Neural cell (in vitro differentiated cells): Measurements from ENCODE around the gene ADAT1. TPM values are rescaled to one million over a fixed set of nuclear protein-coding genes. Genes with fewer than 3 reads are reported as not detected.

Experiments used
- H2AFZ ChIP-seq: fragments of 200-600, 300-800 bp; sonication (generic), shearing (Covaris generic); 2 replicates; pipeline ENCODE4 v1.6.0; 2014; ENCODE audit warnings: low read depth, mild to moderate bottlenecking, antibody characterized with exemption, low read length, moderate library complexity
- H3F3A ChIP-seq: fragments of 200-600 bp; shearing (Covaris generic); 2 replicates; pipeline ENCODE4 v1.6.1; 2016; ENCODE audit warnings: mild to moderate bottlenecking, moderate library complexity, mixed read lengths, antibody characterized with exemption, low read length; ENCODE audit not compliant: insufficient read depth, poor library complexity, severe bottlenecking
- H3K27ac ChIP-seq: fragments of 200-600, 300-800 bp; sonication (generic), shearing (Covaris generic); 2 replicates; pipeline ENCODE4 v1.5.1; 2014; ENCODE audit warnings: mild to moderate bottlenecking, low read length, moderate library complexity
- H3K27me3 ChIP-seq: fragments of 300-800, 200-600 bp; sonication (generic), shearing (Covaris generic); 2 replicates; pipeline ENCODE4 v1.6.0; 2014; ENCODE audit warnings: mild to moderate bottlenecking, low read depth, low read length, moderate library complexity; ENCODE audit not compliant: insufficient read depth
- H3K36me3 ChIP-seq: fragments of 300-800, 200-600 bp; sonication (generic), shearing (Covaris generic); 2 replicates; pipeline ENCODE4 v1.5.1; 2014; ENCODE audit warnings: mild to moderate bottlenecking, antibody characterized with exemption, low read length, moderate library complexity; ENCODE audit not compliant: insufficient read depth
- H3K4me2 ChIP-seq: fragments of 300-800, 200-600 bp; sonication (generic), shearing (Covaris generic); 2 replicates; pipeline ENCODE4 v1.6.0; 2014; ENCODE audit warnings: mild to moderate bottlenecking, low read length
- H3K4me3 ChIP-seq: fragments of 300-800, 200-600 bp; sonication (generic), shearing (Covaris generic); 2 replicates; pipeline ENCODE4 v1.5.1; 2014; ENCODE audit warnings: mild to moderate bottlenecking, low read length, moderate library complexity
- H3K79me2 ChIP-seq: fragments of 200-600 bp; shearing (Covaris generic); replicated peaks from 2 replicates; pipeline ENCODE4 v1.6.0; 2014; ENCODE audit warnings: mild to moderate bottlenecking, low read length, moderate library complexity; ENCODE audit not compliant: insufficient read depth
- H3K9ac ChIP-seq: fragments of 300-800, 200-600 bp; sonication (generic), shearing (Covaris generic); 2 replicates; pipeline ENCODE4 v1.6.1; 2016; ENCODE audit warnings: mild to moderate bottlenecking, low read length, mixed read lengths
- H3K9me2 ChIP-seq: fragments of 200-600 bp; shearing (Covaris generic); 2 replicates; pipeline ENCODE4 v1.6.1; 2016; ENCODE audit warnings: mild to moderate bottlenecking, low read length, mixed read lengths; ENCODE audit not compliant: insufficient read depth
- H3K9me3 ChIP-seq: fragments of 200-600, 300-800 bp; sonication (generic), shearing (Covaris generic); 2 replicates; pipeline ENCODE4 v1.6.1; 2016; ENCODE audit warnings: mild to moderate bottlenecking, mixed run types, low read length, moderate library complexity, mixed read lengths
- H4K20me1 ChIP-seq: fragments of 200-600 bp; shearing (Covaris generic); 2 replicates; pipeline ENCODE4 v1.6.1; 2016; ENCODE audit warnings: mild to moderate bottlenecking, mixed run types; ENCODE audit not compliant: insufficient read depth
- CTCF ChIP-seq: fragments of 450-650 bp; IDR thresholded peaks from 2 replicates; pipeline ENCODE4 v1.5.1; 2014; ENCODE audit warnings: antibody characterized with exemption, mild to moderate bottlenecking, moderate library complexity; ENCODE audit not compliant: poor library complexity, severe bottlenecking
- EP300 ChIP-seq: fragments of 450-650 bp; conservative IDR thresholded peaks from 2 replicates; pipeline ENCODE4 v1.6.1; 2014; ENCODE audit warnings: antibody characterized with exemption, mild to moderate bottlenecking, moderate library complexity; ENCODE audit not compliant: poor library complexity, severe bottlenecking
- EZH2 ChIP-seq: fragments of 200-600, 300-800 bp; shearing (Covaris generic), sonication (generic); IDR thresholded peaks from 2 replicates; pipeline ENCODE4 v1.6.1; 2014; ENCODE audit warnings: antibody characterized with exemption, low read length, borderline replicate concordance, mild to moderate bottlenecking; ENCODE audit not compliant: insufficient read depth, poor library complexity, severe bottlenecking
- MXI1 ChIP-seq: fragments of 450-650 bp; conservative IDR thresholded peaks from 2 replicates; pipeline ENCODE4 v1.6.1; 2014; ENCODE audit warnings: antibody characterized with exemption, mild to moderate bottlenecking; ENCODE audit not compliant: poor library complexity, severe bottlenecking
- POLR2AphosphoS5 ChIP-seq: IDR thresholded peaks from 2 replicates; pipeline ENCODE4 v1.6.1; 2012
- RAD21 ChIP-seq: fragments of 450-650 bp; conservative IDR thresholded peaks from 2 replicates; pipeline ENCODE4 v1.6.1; 2014; ENCODE audit warnings: antibody characterized with exemption, mild to moderate bottlenecking, moderate library complexity
- REST ChIP-seq: IDR thresholded peaks from 2 replicates; pipeline ENCODE4 v1.6.1; 2012; ENCODE audit warnings: borderline replicate concordance
- SMC3 ChIP-seq: fragments of 450-650 bp; conservative IDR thresholded peaks from 2 replicates; pipeline ENCODE4 v1.6.1; 2014; ENCODE audit warnings: antibody characterized with exemption, mild to moderate bottlenecking, moderate library complexity; ENCODE audit not compliant: poor library complexity
- TAF1 ChIP-seq: IDR thresholded peaks from 2 replicates; pipeline ENCODE4 v1.6.1; 2012; ENCODE audit warnings: low read depth
- polyA plus RNA-seq: library from polyadenylated mRNA; depleted of rRNA; stranded (reverse); fragments of >200 nt; gene quantifications from 2 replicates; pipeline ENCODE4 v1.2.3, GENCODE V29; 2014

ADAT1 gene
- polyA plus RNA-seq, 1 donor from 2014 or later = 62.8 TPM

GRCh38 chr16:75603241-75603640, 19.8 kb downstream of the ADAT1 start:
- Histone ChIP-seq H3K4me2 (no peak overlapping the region), H3F3A (no peaks in the 10 kb centered on the region), H3K36me3 (peaks cover 17% of the 10 kb centered on the region), H3K27ac (no peak overlapping the region), H2AFZ (no peak overlapping the region), H3K9ac (no peak overlapping the region), H4K20me1 (no peaks in the 10 kb centered on the region), H3K9me2 (no peaks in the 10 kb centered on the region), H3K27me3 (no peaks in the 10 kb centered on the region), H3K9me3 (peaks cover 3% of the 10 kb centered on the region), H3K4me3 (no peak overlapping the region), H3K79me2 (no peaks in the 10 kb centered on the region)
- TF ChIP-seq EZH2 (no peak), SMC3 (no peak), CTCF (no peak), MXI1 (no peak), TAF1 (no peak), POLR2AphosphoS5 (no peak), REST (no peak), EP300 (no peak), RAD21 (no peak)

GRCh38 chr16:75599452-75600277, 23.4 kb downstream of the ADAT1 start:
- Histone ChIP-seq H2AFZ (no peak overlapping the region), H3K27ac (no peak overlapping the region), H3K9ac (no peak overlapping the region), H3K9me3 (peaks cover 3% of the 10 kb centered on the region), H3K36me3 (peaks cover 17% of the 10 kb centered on the region), H3F3A (no peaks in the 10 kb centered on the region), H3K4me2 (no peak overlapping the region), H3K27me3 (no peaks in the 10 kb centered on the region), H3K79me2 (no peaks in the 10 kb centered on the region), H3K9me2 (no peaks in the 10 kb centered on the region), H3K4me3 (no peak overlapping the region), H4K20me1 (no peaks in the 10 kb centered on the region)
- TF ChIP-seq TAF1 (no peak), CTCF (no peak), SMC3 (no peak), POLR2AphosphoS5 (no peak), RAD21 (no peak), EP300 (no peak), REST (no peak), MXI1 (no peak), EZH2 (no peak)
